Measurements from ENCODE around the gene ZBTB45. TPM values are rescaled to one million over a fixed set of nuclear protein-coding genes. Genes with fewer than 3 reads are reported as not detected.

Gene ZBTB45
- total and polyA plus RNA-seq, 9 of the 15 experiments (the other 6 are each of a cell fraction or from before 2014, with no cell fraction given), result 0.08 to 16.1 (median 1.8) TPM

DNA sequence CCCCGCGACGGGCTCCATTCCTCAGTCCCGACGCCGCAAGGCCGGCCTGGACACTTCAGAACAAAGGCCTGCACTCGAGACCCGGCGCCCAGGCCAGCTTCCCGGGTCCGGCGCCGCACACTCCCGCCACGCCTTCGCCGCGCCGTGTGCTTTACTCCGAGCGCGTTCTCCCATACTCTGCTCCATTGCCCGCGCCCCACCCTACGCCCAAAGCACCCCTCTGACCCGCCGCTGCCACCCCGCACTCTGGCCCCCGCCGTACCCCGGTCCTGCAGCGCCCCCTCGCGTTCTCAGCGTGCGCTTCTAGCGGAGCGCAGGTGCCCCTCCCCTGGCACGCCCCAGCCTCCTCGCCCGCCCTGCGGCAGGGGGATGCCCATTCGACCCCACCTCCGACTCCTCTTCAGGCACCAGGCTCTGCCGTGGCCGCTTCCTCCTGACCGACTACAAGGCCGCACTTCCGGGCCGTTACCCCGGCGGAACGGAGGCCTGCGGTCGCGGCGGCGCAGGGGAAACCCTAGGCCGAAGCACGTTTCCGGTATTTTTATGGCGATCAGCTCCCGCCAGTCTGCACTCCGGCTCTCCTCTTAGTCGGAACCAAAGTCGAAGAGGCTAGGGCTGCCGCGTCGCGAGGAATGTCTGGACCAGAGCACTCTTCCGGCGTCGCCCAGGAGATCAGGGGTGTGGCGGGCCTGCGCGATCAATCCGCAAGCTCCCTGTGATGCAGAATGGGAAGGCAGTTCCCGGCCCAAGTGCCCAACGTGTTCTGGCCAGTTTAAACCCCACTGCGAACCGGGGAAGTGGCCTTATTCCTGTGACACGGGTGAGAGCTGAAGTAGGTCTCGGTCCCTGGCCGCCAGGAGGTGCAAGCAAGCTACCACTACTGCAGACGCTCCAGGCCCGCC is at the start of gene ZBTB45 (continued):
- TF ChIP-seq, protein P1, sequence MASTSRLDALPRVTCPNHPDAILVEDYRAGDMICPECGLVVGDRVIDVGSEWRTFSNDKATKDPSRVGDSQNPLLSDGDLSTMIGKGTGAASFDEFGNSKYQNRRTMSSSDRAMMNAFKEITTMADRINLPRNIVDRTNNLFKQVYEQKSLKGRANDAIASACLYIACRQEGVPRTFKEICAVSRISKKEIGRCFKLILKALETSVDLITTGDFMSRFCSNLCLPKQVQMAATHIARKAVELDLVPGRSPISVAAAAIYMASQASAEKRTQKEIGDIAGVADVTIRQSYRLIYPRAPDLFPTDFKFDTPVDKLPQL (IDR thresholded peaks at IDR 0.05; ENCODE audit: extremely low read depth, insufficient read length), result no peak
- TF ChIP-seq SREBF1 (IDR thresholded peaks at IDR 0.05; ENCODE audit: borderline replicate concordance, low read depth, low read length), result no peak
- TF ChIP-seq MCM5 (IDR thresholded peaks at IDR 0.05; ENCODE audit: low read depth), result no peak
- TF ChIP-seq, protein P2, sequence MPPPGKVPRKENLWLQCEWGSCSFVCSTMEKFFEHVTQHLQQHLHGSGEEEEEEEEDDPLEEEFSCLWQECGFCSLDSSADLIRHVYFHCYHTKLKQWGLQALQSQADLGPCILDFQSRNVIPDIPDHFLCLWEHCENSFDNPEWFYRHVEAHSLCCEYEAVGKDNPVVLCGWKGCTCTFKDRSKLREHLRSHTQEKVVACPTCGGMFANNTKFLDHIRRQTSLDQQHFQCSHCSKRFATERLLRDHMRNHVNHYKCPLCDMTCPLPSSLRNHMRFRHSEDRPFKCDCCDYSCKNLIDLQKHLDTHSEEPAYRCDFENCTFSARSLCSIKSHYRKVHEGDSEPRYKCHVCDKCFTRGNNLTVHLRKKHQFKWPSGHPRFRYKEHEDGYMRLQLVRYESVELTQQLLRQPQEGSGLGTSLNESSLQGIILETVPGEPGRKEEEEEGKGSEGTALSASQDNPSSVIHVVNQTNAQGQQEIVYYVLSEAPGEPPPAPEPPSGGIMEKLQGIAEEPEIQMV (tag; conservative IDR thresholded peaks at IDR 0.05; ENCODE audit: low read depth), result no peak
- TF ChIP-seq, protein P3, sequence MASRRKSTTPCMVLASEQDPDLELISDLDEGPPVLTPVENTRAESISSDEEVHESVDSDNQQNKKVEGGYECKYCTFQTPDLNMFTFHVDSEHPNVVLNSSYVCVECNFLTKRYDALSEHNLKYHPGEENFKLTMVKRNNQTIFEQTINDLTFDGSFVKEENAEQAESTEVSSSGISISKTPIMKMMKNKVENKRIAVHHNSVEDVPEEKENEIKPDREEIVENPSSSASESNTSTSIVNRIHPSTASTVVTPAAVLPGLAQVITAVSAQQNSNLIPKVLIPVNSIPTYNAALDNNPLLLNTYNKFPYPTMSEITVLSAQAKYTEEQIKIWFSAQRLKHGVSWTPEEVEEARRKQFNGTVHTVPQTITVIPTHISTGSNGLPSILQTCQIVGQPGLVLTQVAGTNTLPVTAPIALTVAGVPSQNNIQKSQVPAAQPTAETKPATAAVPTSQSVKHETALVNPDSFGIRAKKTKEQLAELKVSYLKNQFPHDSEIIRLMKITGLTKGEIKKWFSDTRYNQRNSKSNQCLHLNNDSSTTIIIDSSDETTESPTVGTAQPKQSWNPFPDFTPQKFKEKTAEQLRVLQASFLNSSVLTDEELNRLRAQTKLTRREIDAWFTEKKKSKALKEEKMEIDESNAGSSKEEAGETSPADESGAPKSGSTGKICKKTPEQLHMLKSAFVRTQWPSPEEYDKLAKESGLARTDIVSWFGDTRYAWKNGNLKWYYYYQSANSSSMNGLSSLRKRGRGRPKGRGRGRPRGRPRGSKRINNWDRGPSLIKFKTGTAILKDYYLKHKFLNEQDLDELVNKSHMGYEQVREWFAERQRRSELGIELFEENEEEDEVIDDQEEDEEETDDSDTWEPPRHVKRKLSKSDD (conservative IDR thresholded peaks at IDR 0.05; ENCODE audit: low read length), result peak; percentile 48; the same call in 1 of the 2 replicates
- TF ChIP-seq SUPT5H (IDR thresholded peaks at IDR 0.05), result peak; percentile 84
- TF ChIP-seq KHSRP (IDR thresholded peaks at IDR 0.05), result no peak
- TF ChIP-seq ZNF75A (CRISPR knock-in tag; IDR thresholded peaks at IDR 0.05), result no peak
- no peak; the same call in 1 of the 2 replicates for TF ChIP-seq ILF3 (IDR thresholded peaks at IDR 0.05; ENCODE audit: borderline replicate concordance)
- TF ChIP-seq, protein P4, sequence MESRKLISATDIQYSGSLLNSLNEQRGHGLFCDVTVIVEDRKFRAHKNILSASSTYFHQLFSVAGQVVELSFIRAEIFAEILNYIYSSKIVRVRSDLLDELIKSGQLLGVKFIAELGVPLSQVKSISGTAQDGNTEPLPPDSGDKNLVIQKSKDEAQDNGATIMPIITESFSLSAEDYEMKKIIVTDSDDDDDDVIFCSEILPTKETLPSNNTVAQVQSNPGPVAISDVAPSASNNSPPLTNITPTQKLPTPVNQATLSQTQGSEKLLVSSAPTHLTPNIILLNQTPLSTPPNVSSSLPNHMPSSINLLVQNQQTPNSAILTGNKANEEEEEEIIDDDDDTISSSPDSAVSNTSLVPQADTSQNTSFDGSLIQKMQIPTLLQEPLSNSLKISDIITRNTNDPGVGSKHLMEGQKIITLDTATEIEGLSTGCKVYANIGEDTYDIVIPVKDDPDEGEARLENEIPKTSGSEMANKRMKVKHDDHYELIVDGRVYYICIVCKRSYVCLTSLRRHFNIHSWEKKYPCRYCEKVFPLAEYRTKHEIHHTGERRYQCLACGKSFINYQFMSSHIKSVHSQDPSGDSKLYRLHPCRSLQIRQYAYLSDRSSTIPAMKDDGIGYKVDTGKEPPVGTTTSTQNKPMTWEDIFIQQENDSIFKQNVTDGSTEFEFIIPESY (CRISPR knock-in tag; IDR thresholded peaks at IDR 0.05), result peak; percentile 93

Data from K562 (cell line).